A673 (cell line): ENCODE data around the gene KIF5C. TPM values are rescaled to one million over a fixed set of nuclear protein-coding genes. Genes with fewer than 3 reads are reported as not detected.

Source experiments
- BruUV-seq: library from RNA; stranded (reverse); fragments of 400-500 nt; replicated peaks from 2 replicates; lab custom pipeline; 2021; lab: Mats Ljungman, UMichigan
- CTCF ChIA-PET: fragments of 300-600 bp; sonication (Branson Sonifier 250); formaldehyde crosslinking; loops from one replicate; lab custom pipeline; 2022; ENCODE audit warnings: antibody characterized with exemption; lab: Charles Lee
- POLR2A ChIA-PET: fragments of 300-600 bp; sonication (Branson Sonifier 250); formaldehyde crosslinking; loops from one replicate; lab custom pipeline; 2022; ENCODE audit warnings: antibody characterized with exemption; ENCODE audit not compliant: low non-redundant PET; lab: Charles Lee
- DNase-seq: peaks from one replicate; pipeline ENCODE4 v3.0.0-alpha.2; 2015; ENCODE audit warnings: low spot score
- H3K27ac ChIP-seq: fragments of 200-600 bp; sonication (generic); 2 replicates; pipeline ENCODE4 v1.5.1; 2016; ENCODE audit warnings: mixed run types, low read depth, mild to moderate bottlenecking, mixed read lengths, antibody characterized with exemption, low read length; ENCODE audit not compliant: poor library complexity, severe bottlenecking
- H3K27me3 ChIP-seq: fragments of 200-600 bp; sonication (generic); replicated peaks from 2 replicates; pipeline ENCODE4 v1.6.1; 2017; ENCODE audit warnings: mixed run types, low read depth, mild to moderate bottlenecking, mixed read lengths, antibody characterized with exemption, low read length; ENCODE audit not compliant: insufficient read depth, poor library complexity
- H3K36me3 ChIP-seq: fragments of 200-600 bp; sonication (generic); 2 replicates; pipeline ENCODE4 v1.6.1; 2016; ENCODE audit warnings: mixed run types, mild to moderate bottlenecking, mixed read lengths, antibody characterized with exemption, low read length; ENCODE audit not compliant: insufficient read depth, poor library complexity, severe bottlenecking
- H3K4me1 ChIP-seq: fragments of 200-600 bp; sonication (generic); 2 replicates; pipeline ENCODE4 v1.6.1; 2017; ENCODE audit warnings: mixed run types, mild to moderate bottlenecking, mixed read lengths, antibody characterized with exemption, low read length; ENCODE audit not compliant: insufficient read depth, poor library complexity, severe bottlenecking
- H3K4me3 ChIP-seq: fragments of 200-600 bp; sonication (generic); 2 replicates; pipeline ENCODE4 v1.5.1; 2016; ENCODE audit warnings: low read depth, mixed run types, mild to moderate bottlenecking, mixed read lengths, low read length; ENCODE audit not compliant: poor library complexity, severe bottlenecking
- H3K9me3 ChIP-seq: fragments of 200-600 bp; sonication (generic); 2 replicates; pipeline ENCODE4 v1.6.1; 2016; ENCODE audit warnings: mixed run types, low read depth, mild to moderate bottlenecking, mixed read lengths, antibody characterized with exemption, low read length; ENCODE audit not compliant: poor library complexity, severe bottlenecking
- EZH2 ChIP-seq: fragments of 200-600 bp; sonication (generic); IDR thresholded peaks from 2 replicates; pipeline ENCODE4 v1.6.1; 2017; ENCODE audit warnings: borderline replicate concordance, low read depth, mild to moderate bottlenecking, mixed read lengths, antibody characterized with exemption, low read length; ENCODE audit not compliant: poor library complexity, severe bottlenecking
- intact Hi-C: fragments of 100-400 bp; cut with micrococcal nuclease; formaldehyde crosslinking; loops from one replicate; pipeline ENCODE4 v1.10.0; 2022; ENCODE audit not compliant: unreplicated experiment
- total RNA-seq: library from RNA; stranded (reverse); gene quantifications from 2 replicates; pipeline ENCODE4 v1.2.3, GENCODE V29; 2021
- TF ChIP-seq, protein P1 (sequence below): fragments of 300-800, 200-600 bp; sonication (generic); conservative IDR thresholded peaks from 2 replicates; pipeline ENCODE4 v1.5.1; 2017; ENCODE audit warnings: low read depth, mild to moderate bottlenecking, antibody characterized with exemption, low read length, moderate library complexity, mixed read lengths

KIF5C gene
- total RNA-seq, 1 experiment from 2014 or later = 0.58 TPM

DNA sequence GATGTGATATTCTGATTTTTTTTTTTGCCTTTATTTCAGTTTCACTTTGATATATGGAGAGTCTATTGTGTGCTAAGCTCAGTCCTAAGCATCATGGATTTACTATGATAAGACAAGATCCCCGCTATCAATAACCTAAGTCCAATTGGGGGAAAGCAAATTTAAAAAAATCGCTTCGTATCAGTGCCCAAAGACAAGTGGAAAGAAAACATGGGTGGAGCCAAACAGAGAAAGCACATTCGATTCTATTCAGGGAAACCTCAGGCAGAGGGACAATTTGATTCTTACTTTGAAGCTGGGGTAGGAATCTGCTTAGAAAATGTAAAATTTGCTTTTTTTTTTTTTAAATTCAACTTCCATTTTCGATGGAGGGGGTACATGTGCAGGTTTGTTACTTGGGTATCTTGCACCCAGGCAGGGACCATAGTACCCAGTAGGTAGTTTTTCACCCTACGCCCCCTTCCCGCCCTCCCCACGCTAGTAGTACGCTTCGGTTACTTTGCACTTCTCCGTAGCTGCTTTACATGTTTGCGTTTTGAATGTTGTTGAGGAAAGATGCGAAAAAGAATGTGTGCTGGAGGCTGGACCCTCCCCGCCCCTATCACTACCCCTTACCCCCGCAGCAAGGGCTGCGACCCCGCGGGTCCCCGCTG is 12.4 kb downstream of the KIF5C start:
- intact Hi-C loops = no loop called here
- DNase-seq = no peak
- Histone ChIP-seq H3K36me3 (no peaks in the 10 kb centered on the region), H3K27me3 (peaks cover 53% of the 10 kb centered on the region), H3K4me3 (peak overlapping the region; percentile 45), H3K4me1 (no peaks in the 10 kb centered on the region), H3K27ac (no peak overlapping the region), H3K9me3 (peaks cover 2% of the 10 kb centered on the region)
- TF ChIP-seq EZH2 = no peak
- POLR2A ChIA-PET = no interaction called here
- no TSS peak for BruUV-seq
- CTCF ChIA-PET = no interaction called here

DNA sequence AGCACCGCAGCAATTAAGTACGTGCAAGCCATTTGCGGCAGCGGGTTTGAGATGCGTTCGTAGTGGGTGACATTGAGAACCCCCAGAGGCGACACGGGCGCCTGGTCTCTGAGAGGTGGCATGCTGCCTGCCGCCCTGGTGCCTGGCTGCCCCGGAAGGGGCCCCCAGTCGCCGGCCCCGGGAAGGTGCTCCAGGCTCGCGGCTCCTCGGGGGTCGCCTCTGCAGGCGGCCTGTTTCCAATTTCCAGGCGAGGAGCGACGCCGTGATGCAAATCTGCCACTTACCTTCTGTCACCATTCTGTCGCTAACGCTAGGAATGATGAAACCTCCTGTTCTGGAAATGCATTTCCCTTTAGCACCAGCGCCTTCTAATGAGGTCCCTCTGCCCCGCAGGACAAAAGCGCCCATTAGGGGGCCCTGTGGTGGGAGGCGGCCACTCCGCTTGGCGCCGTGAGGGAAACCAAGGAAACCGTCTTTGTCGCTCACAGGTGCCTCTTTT is 13.0 kb downstream of the KIF5C start:
- no TSS peak for BruUV-seq
- H3K27me3 ChIP-seq = peaks cover 53% of the 10 kb centered on the region
- TF ChIP-seq, protein P1, sequence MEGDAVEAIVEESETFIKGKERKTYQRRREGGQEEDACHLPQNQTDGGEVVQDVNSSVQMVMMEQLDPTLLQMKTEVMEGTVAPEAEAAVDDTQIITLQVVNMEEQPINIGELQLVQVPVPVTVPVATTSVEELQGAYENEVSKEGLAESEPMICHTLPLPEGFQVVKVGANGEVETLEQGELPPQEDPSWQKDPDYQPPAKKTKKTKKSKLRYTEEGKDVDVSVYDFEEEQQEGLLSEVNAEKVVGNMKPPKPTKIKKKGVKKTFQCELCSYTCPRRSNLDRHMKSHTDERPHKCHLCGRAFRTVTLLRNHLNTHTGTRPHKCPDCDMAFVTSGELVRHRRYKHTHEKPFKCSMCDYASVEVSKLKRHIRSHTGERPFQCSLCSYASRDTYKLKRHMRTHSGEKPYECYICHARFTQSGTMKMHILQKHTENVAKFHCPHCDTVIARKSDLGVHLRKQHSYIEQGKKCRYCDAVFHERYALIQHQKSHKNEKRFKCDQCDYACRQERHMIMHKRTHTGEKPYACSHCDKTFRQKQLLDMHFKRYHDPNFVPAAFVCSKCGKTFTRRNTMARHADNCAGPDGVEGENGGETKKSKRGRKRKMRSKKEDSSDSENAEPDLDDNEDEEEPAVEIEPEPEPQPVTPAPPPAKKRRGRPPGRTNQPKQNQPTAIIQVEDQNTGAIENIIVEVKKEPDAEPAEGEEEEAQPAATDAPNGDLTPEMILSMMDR = 0 out of 2 replicates have a peak, but pooled peaks have one; percentile 27
- TF ChIP-seq EZH2 = peak; percentile 52
- intact Hi-C loops = no loop called here
- ChIA-PET POLR2A (no interaction called here), CTCF (no interaction called here)
- peaks cover 6% of the 10 kb centered on the region for H3K9me3 ChIP-seq
- no peaks in the 10 kb centered on the region for H3K4me1 ChIP-seq
- no peak overlapping the region for H3K27ac ChIP-seq
- DNase-seq = no peak
- H3K4me3 ChIP-seq = peak overlapping the region; percentile 45
- H3K36me3 ChIP-seq = no peaks in the 10 kb centered on the region

DNA sequence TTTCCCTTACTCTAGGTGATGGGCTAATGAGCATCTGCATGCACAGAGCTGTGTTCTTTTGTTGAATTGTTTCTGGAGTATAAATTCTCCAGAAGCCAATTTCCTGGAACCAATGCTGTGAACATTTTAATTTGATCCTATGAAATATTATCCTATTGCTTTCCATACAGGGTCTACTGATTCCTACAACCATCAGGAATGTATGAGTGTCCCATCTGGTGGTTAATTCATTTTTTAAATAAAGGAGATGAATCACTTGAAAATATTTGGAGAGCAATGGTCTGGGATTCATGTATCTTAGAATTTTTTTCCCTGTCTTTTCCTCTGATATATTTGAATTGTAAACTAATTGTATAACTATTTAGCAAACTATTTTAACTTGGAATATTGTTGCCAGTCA is 14.0 kb downstream of the KIF5C start:
- DNase-seq = no peak
- intact Hi-C loops = no loop called here
- H3K27me3 ChIP-seq = peaks cover 53% of the 10 kb centered on the region
- TF ChIP-seq, protein P1 = no peak
- TF ChIP-seq EZH2 = no peak
- peaks cover 6% of the 10 kb centered on the region for H3K9me3 ChIP-seq
- ChIA-PET CTCF (no interaction called here), POLR2A (no interaction called here)
- no peaks in the 10 kb centered on the region for H3K4me1 ChIP-seq
- no peak overlapping the region for H3K4me3 ChIP-seq
- no TSS peak for BruUV-seq
- no peak overlapping the region for H3K27ac ChIP-seq
- no peaks in the 10 kb centered on the region for H3K36me3 ChIP-seq

DNA sequence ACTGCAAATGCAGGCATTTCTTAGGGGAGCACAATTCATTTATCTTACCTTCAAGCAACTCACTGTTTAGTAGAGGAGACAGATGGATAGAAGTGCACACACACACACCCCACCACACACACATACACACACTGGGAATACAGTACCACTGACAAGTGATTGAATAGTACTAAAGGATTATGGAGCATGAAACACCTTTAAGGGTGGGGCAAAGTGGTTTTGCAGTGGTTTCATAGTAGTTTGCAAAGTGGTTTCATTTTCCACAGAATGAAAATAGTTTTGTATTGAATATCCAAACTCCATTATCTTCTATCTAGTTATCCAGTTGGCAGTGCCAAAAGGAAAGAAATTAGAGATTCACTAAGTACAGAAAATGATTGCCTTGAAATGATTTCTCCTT is 18.9 kb downstream of the KIF5C start:
- TF ChIP-seq, protein P1 = no peak
- TF ChIP-seq EZH2 = no peak
- Histone ChIP-seq H3K9me3 (peaks cover 6% of the 10 kb centered on the region), H3K27ac (no peak overlapping the region), H3K27me3 (peaks cover 18% of the 10 kb centered on the region), H3K4me1 (no peaks in the 10 kb centered on the region), H3K36me3 (no peaks in the 10 kb centered on the region), H3K4me3 (no peak overlapping the region)
- DNase-seq = no peak
- intact Hi-C loops = no loop called here
- ChIA-PET POLR2A (no interaction called here), CTCF (no interaction called here)
- BruUV-seq = no TSS peak
